Thyroid gland (tissue), 4 donors: Measurements from ENCODE around the gene CDYL2. TPM values are rescaled to one million over a fixed set of nuclear protein-coding genes. Genes with fewer than 3 reads are reported as not detected.

ENCODE experiments used
- DNase-seq, 2 donors: peaks; one replicate each; pipeline ENCODE4 v3.0.0-alpha.2; 2019
- H3K27ac ChIP-seq, 3 donors: fragments of 200-600 bp; sonication (generic); 1 replicate in 2 of 3; 2 replicates in 1 of 3; pipeline ENCODE4 v1.5.1; 2016 to 2019; ENCODE audit warnings: mild to moderate bottlenecking in 1 of 3, moderate library complexity in 1 of 3
- H3K27me3 ChIP-seq: fragments of 200-600 bp; sonication (generic); one replicate; pipeline ENCODE4 v1.5.1; 2019
- H3K36me3 ChIP-seq, 2 donors: fragments of 200-600 bp; sonication (generic); one replicate each; pipeline ENCODE4 v1.5.1; 2016 to 2019
- H3K4me1 ChIP-seq, 2 donors: fragments of 200-600 bp; sonication (generic); one replicate each; pipeline ENCODE4 v1.5.1; 2017 to 2019
- H3K4me3 ChIP-seq, 3 donors: fragments of 200-600 bp; sonication (generic); replicated peaks in 1 of 3; 1 replicate in 2 of 3; 2 replicates in 1 of 3; pipeline ENCODE4 v1.5.1; 2016; ENCODE audit warnings: mild to moderate bottlenecking in 1 of 3
- H3K9me3 ChIP-seq: fragments of 200-600 bp; sonication (generic); one replicate; pipeline ENCODE4 v1.5.1; 2017
- POLR2A ChIP-seq, 2 donors: fragments of 450-650 bp; IDR thresholded peaks; one replicate each; pipeline ENCODE4 v1.6.1; 2017; ENCODE audit warnings: antibody characterized with exemption in 2 of 2, mild to moderate bottlenecking in 2 of 2, moderate library complexity in 1 of 2
- WGBS, 2 donors: methylation state at CpG; one replicate each; pipeline ENCODE4 v1.1.5; 2017; 5-methylcytosine and 5-hydroxymethylcytosine counted together
- intact Hi-C: fragments of 100-400 bp; cut with DNase I; formaldehyde crosslinking; loops from one replicate; pipeline ENCODE4 v1.15.1; 2023
- total RNA-seq, 4 donors: library from RNA; depleted of rRNA; stranded (reverse); fragments of >200 nt; gene quantifications; one replicate each; pipeline ENCODE4 v1.2.3, GENCODE V29; 2016
- TF ChIP-seq, protein P1 (sequence below), 6 experiments: fragments of 200-600 bp in 3 of 6; fragments of 450-650 bp in 3 of 6; sonication (generic) in 3 of 6; IDR thresholded peaks; one replicate each; pipeline ENCODE4 v1.5.1; 2016 to 2019; ENCODE audit warnings: antibody characterized with exemption in 6 of 6, mild to moderate bottlenecking in 2 of 6, inconsistent platforms in 1 of 6, moderate library complexity in 1 of 6

CDYL2 gene
- total RNA-seq, 4 donors from 2014 or later, result 3.6 to 14.2 (median 5.3) TPM

DNA sequence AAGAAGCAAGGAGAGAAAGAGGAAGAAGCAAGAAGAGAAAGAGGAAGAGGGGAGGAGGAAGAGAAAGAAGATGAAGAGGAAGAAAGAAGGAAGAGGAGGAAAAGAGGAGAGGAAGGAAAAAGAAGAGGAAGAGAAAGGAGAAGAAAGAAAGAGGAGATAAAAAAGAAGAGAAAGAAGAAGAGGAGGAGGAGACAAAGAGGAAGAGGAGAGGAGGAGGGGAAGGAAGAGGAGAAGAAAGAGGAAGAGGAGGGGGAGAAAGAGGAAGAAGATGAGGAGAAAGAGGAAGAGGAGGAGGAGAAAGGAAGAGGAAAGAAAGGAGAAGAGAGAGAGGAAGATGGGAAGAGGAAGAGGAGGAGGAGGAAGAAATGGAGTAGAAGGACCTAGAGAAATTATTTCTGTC lies 80.4 kb downstream of the CDYL2 start:
- H3K4me3 ChIP-seq, result no peak overlapping the region
- TF ChIP-seq POLR2A (IDR thresholded peaks at IDR 0.05), result no peak
- TF ChIP-seq, protein P1, sequence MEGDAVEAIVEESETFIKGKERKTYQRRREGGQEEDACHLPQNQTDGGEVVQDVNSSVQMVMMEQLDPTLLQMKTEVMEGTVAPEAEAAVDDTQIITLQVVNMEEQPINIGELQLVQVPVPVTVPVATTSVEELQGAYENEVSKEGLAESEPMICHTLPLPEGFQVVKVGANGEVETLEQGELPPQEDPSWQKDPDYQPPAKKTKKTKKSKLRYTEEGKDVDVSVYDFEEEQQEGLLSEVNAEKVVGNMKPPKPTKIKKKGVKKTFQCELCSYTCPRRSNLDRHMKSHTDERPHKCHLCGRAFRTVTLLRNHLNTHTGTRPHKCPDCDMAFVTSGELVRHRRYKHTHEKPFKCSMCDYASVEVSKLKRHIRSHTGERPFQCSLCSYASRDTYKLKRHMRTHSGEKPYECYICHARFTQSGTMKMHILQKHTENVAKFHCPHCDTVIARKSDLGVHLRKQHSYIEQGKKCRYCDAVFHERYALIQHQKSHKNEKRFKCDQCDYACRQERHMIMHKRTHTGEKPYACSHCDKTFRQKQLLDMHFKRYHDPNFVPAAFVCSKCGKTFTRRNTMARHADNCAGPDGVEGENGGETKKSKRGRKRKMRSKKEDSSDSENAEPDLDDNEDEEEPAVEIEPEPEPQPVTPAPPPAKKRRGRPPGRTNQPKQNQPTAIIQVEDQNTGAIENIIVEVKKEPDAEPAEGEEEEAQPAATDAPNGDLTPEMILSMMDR (IDR thresholded peaks at IDR 0.05), result no peak
- no peaks in the 10 kb centered on the region for H3K9me3 ChIP-seq
- no peaks in the 10 kb centered on the region for H3K4me1 ChIP-seq
- intact Hi-C loops, result no loop called here
- H3K27me3 ChIP-seq, result no peaks in the 10 kb centered on the region
- DNase-seq, result no peak
- H3K36me3 ChIP-seq, result no peaks in the 10 kb centered on the region
- H3K27ac ChIP-seq, result no peak overlapping the region

DNA sequence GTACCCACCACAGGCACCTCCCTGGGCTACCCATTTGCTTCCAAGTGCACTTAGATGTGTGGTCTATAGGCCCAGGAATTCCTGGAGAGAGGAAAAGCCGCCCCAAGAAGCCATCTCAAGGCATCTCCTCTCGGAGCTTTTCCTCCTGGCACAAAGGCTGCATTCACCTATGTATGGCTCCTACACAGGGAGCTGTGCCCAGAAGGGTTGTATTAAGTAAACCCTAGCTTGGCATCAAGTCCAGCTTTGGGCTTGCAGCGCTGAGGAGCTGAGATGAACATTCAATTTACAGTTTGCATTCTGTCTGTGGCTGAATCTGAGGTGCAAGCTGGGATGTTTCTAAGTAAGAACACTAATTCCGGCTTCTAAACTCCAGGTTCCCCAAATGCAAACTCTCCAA lies 81.3 kb downstream of the CDYL2 start:
- no peak overlapping the region for H3K27ac ChIP-seq
- intact Hi-C loops, result no loop called here
- DNase-seq, result no peak

DNA sequence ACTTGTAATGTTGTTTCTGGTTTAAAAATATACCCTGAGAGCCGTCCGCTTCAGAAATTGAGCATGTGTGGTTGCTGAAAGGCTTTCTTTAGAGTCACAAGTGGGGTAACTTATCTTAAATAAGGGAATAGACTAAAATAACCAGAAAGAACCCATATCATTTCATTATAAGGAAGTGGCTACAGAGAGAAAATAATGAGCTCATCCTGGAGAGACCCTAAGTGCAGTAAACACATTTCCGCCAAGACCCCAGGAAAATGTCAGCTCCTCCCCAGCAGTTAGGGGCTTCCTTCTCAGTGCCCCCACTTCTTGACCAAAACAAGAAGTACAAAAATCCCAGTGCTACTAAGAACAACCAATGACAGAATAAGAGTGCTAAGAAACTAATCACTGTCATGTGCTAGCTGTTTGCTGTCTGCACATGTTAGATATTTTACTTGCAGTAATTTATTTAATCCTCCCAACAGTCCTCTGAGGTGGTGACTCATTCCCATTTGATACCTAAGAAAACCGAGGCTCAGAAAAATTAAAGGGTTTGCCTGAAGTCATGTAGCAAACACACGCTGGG lies 83.5 kb downstream of the CDYL2 start:
- DNase-seq, result no peak
- H3K27ac ChIP-seq, result no peak overlapping the region
- WGBS, 2 donors, result 83 to 88% methylated on average over 5 of the region's 5 CpGs
- no peaks in the 10 kb centered on the region for H3K4me1 ChIP-seq
- no peak overlapping the region for H3K4me3 ChIP-seq
- TF ChIP-seq POLR2A (IDR thresholded peaks at IDR 0.05), result no peak
- TF ChIP-seq, protein P1 (IDR thresholded peaks at IDR 0.05), result no peak
- no peaks in the 10 kb centered on the region for H3K27me3 ChIP-seq
- H3K36me3 ChIP-seq, result no peaks in the 10 kb centered on the region
- intact Hi-C loops, result no loop called here
- H3K9me3 ChIP-seq, result no peaks in the 10 kb centered on the region

More for the DNA sequence above, 81.3 kb downstream of the CDYL2 start:
- 89 to 92% methylated on average over 3 to 4 of the region's 4 CpGs for WGBS, 2 donors
- no peaks in the 10 kb centered on the region for H3K27me3 ChIP-seq
- no peaks in the 10 kb centered on the region for H3K4me1 ChIP-seq
- no peaks in the 10 kb centered on the region for H3K9me3 ChIP-seq
- no peak for TF ChIP-seq POLR2A (IDR thresholded peaks at IDR 0.05)
- TF ChIP-seq, protein P1 (IDR thresholded peaks at IDR 0.05), result no peak
- H3K36me3 ChIP-seq, result no peaks in the 10 kb centered on the region
- H3K4me3 ChIP-seq, result no peak overlapping the region

DNA sequence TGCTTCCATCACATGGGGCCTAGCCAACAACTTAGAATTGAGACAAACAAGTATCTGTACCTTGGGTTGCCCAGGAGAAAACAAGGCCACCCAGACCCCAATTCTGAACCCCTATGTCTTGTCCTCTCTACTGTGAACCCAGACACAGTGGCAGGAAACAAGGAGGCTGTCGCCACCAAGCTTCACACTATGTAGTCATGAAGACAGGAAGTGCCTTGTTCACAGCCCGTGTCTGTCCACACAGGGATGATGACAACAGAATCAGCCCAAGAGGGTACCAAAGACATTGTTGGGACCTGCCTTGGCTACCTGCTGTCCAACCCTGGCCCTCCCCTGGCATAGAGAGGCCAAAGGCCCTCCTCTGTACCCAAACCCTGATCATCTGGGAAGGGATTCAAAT lies 84.8 kb downstream of the CDYL2 start:
- intact Hi-C loops, result no loop called here
- Histone ChIP-seq H3K9me3 (no peaks in the 10 kb centered on the region), H3K27me3 (no peaks in the 10 kb centered on the region), H3K36me3 (no peaks in the 10 kb centered on the region), H3K4me1 (no peaks in the 10 kb centered on the region), H3K4me3 (no peak overlapping the region), H3K27ac (no peak overlapping the region)
- 80 to 83% methylated on average over 2 of the region's 2 CpGs for WGBS, 2 donors
- no peak for TF ChIP-seq POLR2A (IDR thresholded peaks at IDR 0.05)
- TF ChIP-seq, protein P1 (IDR thresholded peaks at IDR 0.05), result no peak
- DNase-seq, result no peak

DNA sequence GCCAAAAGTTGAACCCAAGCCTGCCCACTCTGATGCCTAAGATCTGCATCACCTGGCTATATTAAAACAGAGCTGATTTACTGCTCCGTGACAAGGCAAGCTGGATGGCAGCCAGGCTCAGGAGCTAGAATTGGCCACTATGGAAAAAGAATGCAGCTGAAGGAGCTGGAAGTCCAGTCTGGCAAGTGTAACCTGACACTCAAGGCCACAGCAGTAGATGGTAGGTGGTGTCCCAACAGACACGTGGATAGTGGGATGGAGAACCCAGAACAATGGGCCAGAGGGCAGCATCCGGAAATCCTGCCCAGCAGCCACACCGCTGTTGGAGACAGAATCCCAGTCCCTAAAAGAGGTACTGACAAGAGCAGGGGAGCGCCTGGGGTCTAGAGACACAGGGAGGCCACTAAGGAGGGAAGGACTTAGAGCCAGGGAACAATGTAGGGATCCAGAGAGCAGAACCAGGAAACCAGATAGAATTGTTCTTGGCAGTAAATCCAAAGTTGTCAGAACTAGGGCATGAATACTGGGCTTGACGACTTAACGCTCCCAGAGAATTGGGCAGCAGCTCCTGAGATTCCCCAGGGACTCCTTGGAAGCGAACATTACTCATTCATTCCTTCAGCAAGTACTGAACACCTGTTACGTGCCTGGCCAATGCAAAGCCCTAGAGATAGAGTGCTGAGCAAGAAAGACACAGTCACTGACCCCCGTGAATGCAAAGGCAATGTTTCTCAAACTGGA lies 85.7 kb downstream of the CDYL2 start:
- Histone ChIP-seq H3K4me1 (no peaks in the 10 kb centered on the region), H3K4me3 (no peak overlapping the region), H3K36me3 (no peaks in the 10 kb centered on the region), H3K27me3 (no peaks in the 10 kb centered on the region), H3K9me3 (no peaks in the 10 kb centered on the region), H3K27ac (no peak overlapping the region)
- DNase-seq, result peak in 1 of 2 donors; percentile 6
- intact Hi-C loops, result no loop called here
- no peak for TF ChIP-seq POLR2A (IDR thresholded peaks at IDR 0.05)
- TF ChIP-seq, protein P1 (IDR thresholded peaks at IDR 0.05), result no peak
- WGBS, 2 donors, result 53 to 70% methylated on average over 10 of the region's 10 CpGs
